ENCODE measurements around the gene COL20A1. TPM values are rescaled to one million over a fixed set of nuclear protein-coding genes. Genes with fewer than 3 reads are reported as not detected.
A peak's percentile ranks its signal among the peaks of the same experiment; 100 is the strongest.

COL20A1 gene
- total and polyA plus RNA-seq, 3 donors from 2014 or later: 14.4 to 17.2 (median 17.1) TPM

- no peaks in the 10 kb centered on the region for H3K36me3 ChIP-seq (ENCODE audit: low read depth, missing control alignments)
- peaks cover 24% of the 10 kb centered on the region for H3K4me1 ChIP-seq
- WGBS, 2 donors: 38 to 47% methylated on average over 8 to 21 of the region's 21 CpGs
- DNase-seq: no peak
- intact Hi-C loops (cut with DNase I; ENCODE audit: low total_unique reads): no loop called here
- H3K27me3 ChIP-seq: no peaks in the 10 kb centered on the region
- no peak overlapping the region for H3K27ac ChIP-seq
- no peak overlapping the region for H3K4me3 ChIP-seq
- H3K9me3 ChIP-seq: no peaks in the 10 kb centered on the region
- TF ChIP-seq CTCF (IDR thresholded peaks at IDR 0.05): no peak
- no peak for TF ChIP-seq POLR2A (IDR thresholded peaks at IDR 0.05)
These were observed 51.8 kb downstream of the COL20A1 start for GRCh38 chr20:63344616-63345327.

GRCh38 chr20:63345328-63346100, 52.5 kb downstream of the COL20A1 start:
- H3K9me3 ChIP-seq: no peaks in the 10 kb centered on the region
- peaks cover 24% of the 10 kb centered on the region for H3K4me1 ChIP-seq
- WGBS, 2 donors: 32 to 62% methylated on average over 11 to 27 of the region's 27 CpGs
- no peak overlapping the region for H3K27ac ChIP-seq
- intact Hi-C loops (cut with DNase I; ENCODE audit: low total_unique reads): no loop called here
- DNase-seq: peak; percentile 49
- no peaks in the 10 kb centered on the region for H3K36me3 ChIP-seq (ENCODE audit: low read depth, missing control alignments)
- H3K27me3 ChIP-seq: no peaks in the 10 kb centered on the region
- no peak overlapping the region for H3K4me3 ChIP-seq
- TF ChIP-seq POLR2A (IDR thresholded peaks at IDR 0.05) (no peak), CTCF (IDR thresholded peaks at IDR 0.05) (no peak)

GRCh38 chr20:63346131-63347080, 53.4 kb downstream of the COL20A1 start:
- Histone ChIP-seq H3K4me3 (no peak overlapping the region), H3K27me3 (no peaks in the 10 kb centered on the region), H3K36me3 (ENCODE audit: low read depth, missing control alignments) (no peaks in the 10 kb centered on the region), H3K4me1 (peaks cover 24% of the 10 kb centered on the region), H3K27ac (no peak overlapping the region), H3K9me3 (no peaks in the 10 kb centered on the region)
- WGBS, 2 donors: 55 to 71% methylated on average over 29 to 47 of the region's 50 CpGs
- TF ChIP-seq POLR2A (IDR thresholded peaks at IDR 0.05) (no peak), CTCF (IDR thresholded peaks at IDR 0.05) (no peak)
- intact Hi-C loops (cut with DNase I; ENCODE audit: low total_unique reads): no loop called here
- no peak for DNase-seq

- Histone ChIP-seq H3K9me3 (no peaks in the 10 kb centered on the region), H3K4me3 (no peak overlapping the region), H3K27me3 (no peaks in the 10 kb centered on the region), H3K4me1 (peaks cover 24% of the 10 kb centered on the region), H3K36me3 (ENCODE audit: low read depth, missing control alignments) (no peaks in the 10 kb centered on the region), H3K27ac (no peak overlapping the region)
- DNase-seq: no peak
- intact Hi-C loops (cut with DNase I; ENCODE audit: low total_unique reads): no loop called here
- no peak for TF ChIP-seq CTCF (IDR thresholded peaks at IDR 0.05)
- no peak for TF ChIP-seq POLR2A (IDR thresholded peaks at IDR 0.05)
- 81 to 83% methylated on average over 6 to 31 of the region's 33 CpGs for WGBS, 2 donors
These were observed 54.2 kb downstream of the COL20A1 start for GRCh38 chr20:63347081-63347741.

Data from testis (tissue), 3 donors.